ENCODE data around the gene PLB1.

PLB1 gene

GRCh38 chr2:28653892-28654662 lies 158.2 kb downstream of the PLB1 start:
- no peak for FAIRE-seq
- no peak for DNase-seq (ENCODE audit: insufficient read length, low spot score)
- TF ChIP-seq, protein P1, sequence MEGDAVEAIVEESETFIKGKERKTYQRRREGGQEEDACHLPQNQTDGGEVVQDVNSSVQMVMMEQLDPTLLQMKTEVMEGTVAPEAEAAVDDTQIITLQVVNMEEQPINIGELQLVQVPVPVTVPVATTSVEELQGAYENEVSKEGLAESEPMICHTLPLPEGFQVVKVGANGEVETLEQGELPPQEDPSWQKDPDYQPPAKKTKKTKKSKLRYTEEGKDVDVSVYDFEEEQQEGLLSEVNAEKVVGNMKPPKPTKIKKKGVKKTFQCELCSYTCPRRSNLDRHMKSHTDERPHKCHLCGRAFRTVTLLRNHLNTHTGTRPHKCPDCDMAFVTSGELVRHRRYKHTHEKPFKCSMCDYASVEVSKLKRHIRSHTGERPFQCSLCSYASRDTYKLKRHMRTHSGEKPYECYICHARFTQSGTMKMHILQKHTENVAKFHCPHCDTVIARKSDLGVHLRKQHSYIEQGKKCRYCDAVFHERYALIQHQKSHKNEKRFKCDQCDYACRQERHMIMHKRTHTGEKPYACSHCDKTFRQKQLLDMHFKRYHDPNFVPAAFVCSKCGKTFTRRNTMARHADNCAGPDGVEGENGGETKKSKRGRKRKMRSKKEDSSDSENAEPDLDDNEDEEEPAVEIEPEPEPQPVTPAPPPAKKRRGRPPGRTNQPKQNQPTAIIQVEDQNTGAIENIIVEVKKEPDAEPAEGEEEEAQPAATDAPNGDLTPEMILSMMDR (IDR thresholded peaks at IDR 0.05; ENCODE audit: insufficient read depth, missing control alignments) = no peak

- TF ChIP-seq, protein P1 (IDR thresholded peaks at IDR 0.05; ENCODE audit: insufficient read depth, missing control alignments) = no peak
- DNase-seq (ENCODE audit: insufficient read length, low spot score) (no peak), FAIRE-seq (no peak)
These were observed 158.9 kb downstream of the PLB1 start for GRCh38 chr2:28654663-28655320.

DNA sequence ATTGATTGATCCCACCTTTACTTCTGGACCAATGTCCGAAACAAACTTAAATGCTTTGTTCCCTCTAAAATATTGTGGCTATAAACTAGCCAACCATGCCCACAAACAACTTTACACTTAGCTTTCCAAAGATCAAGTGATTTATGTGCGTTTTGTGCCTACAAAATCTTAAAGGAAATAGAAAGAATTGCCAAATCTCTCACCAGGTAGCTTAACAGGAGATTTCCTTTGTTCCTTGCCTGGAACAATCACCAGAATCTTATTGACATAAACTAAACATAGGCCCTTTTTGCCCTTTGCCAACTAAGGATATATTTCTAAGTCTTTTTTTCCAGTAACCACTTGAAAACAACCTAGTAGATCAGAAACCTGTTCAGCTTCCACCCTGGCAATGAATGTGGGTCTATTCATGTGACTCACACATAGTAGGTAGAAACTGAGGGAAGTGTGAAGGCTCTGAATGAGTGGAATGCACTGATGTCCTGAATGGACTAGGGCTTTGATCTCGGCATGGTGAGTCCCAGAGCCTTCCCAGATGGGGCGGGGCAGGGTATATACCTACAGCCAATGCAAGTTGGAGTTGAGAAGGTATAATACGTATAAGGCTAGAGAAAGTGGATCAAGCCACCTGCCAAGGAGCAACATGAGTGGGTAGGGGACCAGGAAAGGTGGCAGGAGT lies 161.2 kb downstream of the PLB1 start:
- FAIRE-seq = no peak

GRCh38 chr2:28658369-28658768 lies 162.5 kb downstream of the PLB1 start:
- no peak for FAIRE-seq
- no peak for DNase-seq (ENCODE audit: insufficient read length, low spot score)
- TF ChIP-seq, protein P1 (IDR thresholded peaks at IDR 0.05; ENCODE audit: insufficient read depth, missing control alignments) = no peak

More for the DNA sequence above, 161.2 kb downstream of the PLB1 start:
- DNase-seq (ENCODE audit: insufficient read length, low spot score) = no peak
- TF ChIP-seq, protein P1 (IDR thresholded peaks at IDR 0.05; ENCODE audit: insufficient read depth, missing control alignments) = no peak

DNA sequence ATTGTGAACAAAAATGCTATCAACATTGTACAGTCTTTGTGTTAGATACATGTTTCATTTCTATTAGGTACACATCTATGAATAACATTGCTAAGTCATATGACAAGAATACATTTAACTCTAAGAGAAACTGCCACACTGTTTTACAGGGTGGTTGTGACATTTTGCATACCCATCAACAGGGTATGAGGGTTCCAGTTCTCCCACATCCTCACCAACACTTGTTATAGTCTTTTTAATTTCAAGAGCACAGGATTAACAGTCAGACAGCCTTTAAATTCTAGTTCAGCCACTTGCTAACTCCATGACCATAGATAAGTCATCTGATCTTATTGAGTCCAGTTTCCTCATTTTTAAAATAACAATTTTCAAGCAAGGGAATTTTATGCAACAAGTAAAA lies 163.3 kb downstream of the PLB1 start:
- FAIRE-seq = no peak
- DNase-seq (ENCODE audit: insufficient read length, low spot score) = no peak
- TF ChIP-seq, protein P1 (IDR thresholded peaks at IDR 0.05; ENCODE audit: insufficient read depth, missing control alignments) = no peak

GRCh38 chr2:28661589-28662001 lies 165.7 kb downstream of the PLB1 start:
- TF ChIP-seq, protein P1 (IDR thresholded peaks at IDR 0.05; ENCODE audit: insufficient read depth, missing control alignments) = no peak
- FAIRE-seq = no peak
- DNase-seq (ENCODE audit: insufficient read length, low spot score) = no peak

Measured in D721Med (cell line).